A673 (cell line): ENCODE measurements around the gene HINFP. TPM values are rescaled to one million over a fixed set of nuclear protein-coding genes. Genes with fewer than 3 reads are reported as not detected.

Source experiments
- Bru-seq: library from RNA; stranded (reverse); fragments of 400-500 nt; gene quantifications from one replicate; lab custom pipeline; 2021; lab: Mats Ljungman, UMichigan
- BruChase-seq, 2 experiments: library from RNA; stranded (reverse); fragments of 400-500 nt; gene quantifications; one replicate each; lab custom pipeline; 2021; lab: Mats Ljungman, UMichigan
- BruUV-seq: library from RNA; stranded (reverse); fragments of 400-500 nt; replicated peaks from 2 replicates; lab custom pipeline; 2021; lab: Mats Ljungman, UMichigan
- CTCF ChIA-PET: fragments of 300-600 bp; sonication (Branson Sonifier 250); formaldehyde crosslinking; loops from one replicate; lab custom pipeline; 2022; ENCODE audit warnings: antibody characterized with exemption; lab: Charles Lee
- POLR2A ChIA-PET: fragments of 300-600 bp; sonication (Branson Sonifier 250); formaldehyde crosslinking; loops from one replicate; lab custom pipeline; 2022; ENCODE audit warnings: antibody characterized with exemption; ENCODE audit not compliant: low non-redundant PET; lab: Charles Lee
- DNase-seq: peaks from one replicate; pipeline ENCODE4 v3.0.0-alpha.2; 2015; ENCODE audit warnings: low spot score
- H3K27ac ChIP-seq: fragments of 200-600 bp; sonication (generic); 2 replicates; pipeline ENCODE4 v1.5.1; 2016; ENCODE audit warnings: mixed run types, low read depth, mild to moderate bottlenecking, mixed read lengths, antibody characterized with exemption, low read length; ENCODE audit not compliant: poor library complexity, severe bottlenecking
- H3K27me3 ChIP-seq: fragments of 200-600 bp; sonication (generic); replicated peaks from 2 replicates; pipeline ENCODE4 v1.6.1; 2017; ENCODE audit warnings: mixed run types, low read depth, mild to moderate bottlenecking, mixed read lengths, antibody characterized with exemption, low read length; ENCODE audit not compliant: insufficient read depth, poor library complexity
- H3K36me3 ChIP-seq: fragments of 200-600 bp; sonication (generic); 2 replicates; pipeline ENCODE4 v1.6.1; 2016; ENCODE audit warnings: mixed run types, mild to moderate bottlenecking, mixed read lengths, antibody characterized with exemption, low read length; ENCODE audit not compliant: insufficient read depth, poor library complexity, severe bottlenecking
- H3K4me1 ChIP-seq: fragments of 200-600 bp; sonication (generic); 2 replicates; pipeline ENCODE4 v1.6.1; 2017; ENCODE audit warnings: mixed run types, mild to moderate bottlenecking, mixed read lengths, antibody characterized with exemption, low read length; ENCODE audit not compliant: insufficient read depth, poor library complexity, severe bottlenecking
- H3K4me3 ChIP-seq: fragments of 200-600 bp; sonication (generic); 2 replicates; pipeline ENCODE4 v1.5.1; 2016; ENCODE audit warnings: low read depth, mixed run types, mild to moderate bottlenecking, mixed read lengths, low read length; ENCODE audit not compliant: poor library complexity, severe bottlenecking
- H3K9me3 ChIP-seq: fragments of 200-600 bp; sonication (generic); 2 replicates; pipeline ENCODE4 v1.6.1; 2016; ENCODE audit warnings: mixed run types, low read depth, mild to moderate bottlenecking, mixed read lengths, antibody characterized with exemption, low read length; ENCODE audit not compliant: poor library complexity, severe bottlenecking
- CTCF ChIP-seq: fragments of 300-800, 200-600 bp; sonication (generic); conservative IDR thresholded peaks from 2 replicates; pipeline ENCODE4 v1.5.1; 2017; ENCODE audit warnings: low read depth, mild to moderate bottlenecking, antibody characterized with exemption, low read length, moderate library complexity, mixed read lengths
- EZH2 ChIP-seq: fragments of 200-600 bp; sonication (generic); IDR thresholded peaks from 2 replicates; pipeline ENCODE4 v1.6.1; 2017; ENCODE audit warnings: borderline replicate concordance, low read depth, mild to moderate bottlenecking, mixed read lengths, antibody characterized with exemption, low read length; ENCODE audit not compliant: poor library complexity, severe bottlenecking
- intact Hi-C: fragments of 100-400 bp; cut with micrococcal nuclease; formaldehyde crosslinking; loops from one replicate; pipeline ENCODE4 v1.10.0; 2022; ENCODE audit not compliant: unreplicated experiment
- long read RNA-seq: library from polyadenylated mRNA; stranded (forward); transcript quantifications from one replicate; pipeline ENCODE4 v2.0.0, GENCODE V29; 2022
- total RNA-seq: library from RNA; stranded (reverse); gene quantifications from 2 replicates; pipeline ENCODE4 v1.2.3, GENCODE V29; 2021

Gene HINFP
- 31.7 and 31.9 TPM in 2 replicates for total RNA-seq
- Bru-seq, nascent RNA: percentile 67 among the genes with signal in this experiment
- percentile 70 among the genes with signal in this experiment for BruChase-seq, experiment 1, labeled RNA remaining after a 2-hour chase
- BruChase-seq, experiment 2, labeled RNA remaining after a 6-hour chase: percentile 70 among the genes with signal in this experiment
- long read RNA-seq, transcript HINFP-201 (10 exons, 3,163 nt): major isoform, 20 of 43 reads
- long read RNA-seq, partial matches to known transcripts: 6 of 43 reads
- long read RNA-seq, other reads (novel, unspliced or antisense): 16 of 43 reads

- POLR2A ChIA-PET: interaction anchor here (0.5 to 0.9 kb wide), 4 partner anchors 16 to 690 kb away, joined by 4 to 15 read pairs (median 6); partner anchors contain the start of genes ABCG4 and DPAGT1
- no TSS peak for BruUV-seq
Measured at GRCh38 chr11:119121008-119121810, at the start of gene HINFP. HINFP (plus strand) TSS chr11:119121580; CDS start chr11:119126945, 5,365 bp downstream.

GRCh38 chr11:119077839-119078238, 43.5 kb upstream of the HINFP start:
- Histone ChIP-seq H3K4me1 (no peaks in the 10 kb centered on the region), H3K27me3 (no peaks in the 10 kb centered on the region), H3K4me3 (no peak overlapping the region), H3K9me3 (no peaks in the 10 kb centered on the region), H3K27ac (no peak overlapping the region), H3K36me3 (peaks cover 49% of the 10 kb centered on the region)
- no peak for DNase-seq
- CTCF ChIA-PET: interaction anchor here (0.5 kb wide), 1 partner anchor 230 kb away, joined by 3 read pairs; no protein-coding TSS in a partner anchor
- BruUV-seq: no TSS peak
- TF ChIP-seq CTCF: no peak
- no peak for TF ChIP-seq EZH2
- intact Hi-C loops: no loop called here
- POLR2A ChIA-PET: no interaction called here

More at GRCh38 chr11:119121008-119121810, at the start of gene HINFP:
- DNase-seq: peak; percentile 100
- intact Hi-C loops: no loop called here
- no peak for TF ChIP-seq EZH2
- no peak for TF ChIP-seq CTCF
- H3K4me1 ChIP-seq: peaks cover 14% of the 10 kb centered on the region
- H3K27me3 ChIP-seq: no peaks in the 10 kb centered on the region
- peak within 1 kb of the TSS; percentile 71 for H3K27ac ChIP-seq
- H3K36me3 ChIP-seq: peaks cover under 1% of the 10 kb centered on the region
- H3K9me3 ChIP-seq: no peaks in the 10 kb centered on the region
- CTCF ChIA-PET: interaction anchor here (0.6 to 0.7 kb wide), 2 partner anchors 85 to 258 kb away, joined by 3 to 5 read pairs; partner anchors contain the start of gene CBL
- H3K4me3 ChIP-seq: peak within 1 kb of the TSS; percentile 75

- ChIA-PET CTCF (no interaction called here), POLR2A (no interaction called here)
- intact Hi-C loops: no loop called here
- H3K36me3 ChIP-seq: peaks cover 45% of the 10 kb centered on the region
- no peaks in the 10 kb centered on the region for H3K9me3 ChIP-seq
- TF ChIP-seq CTCF: no peak
- no peak for TF ChIP-seq EZH2
- H3K27ac ChIP-seq: no peak overlapping the region
- no TSS peak for BruUV-seq
- no peaks in the 10 kb centered on the region for H3K27me3 ChIP-seq
- no peak for DNase-seq
- H3K4me1 ChIP-seq: no peaks in the 10 kb centered on the region
- no peak overlapping the region for H3K4me3 ChIP-seq
Measured at GRCh38 chr11:119078675-119079420, 42.5 kb upstream of the HINFP start.
